ENCODE measurements around the gene TAPBP. TPM values are rescaled to one million over a fixed set of nuclear protein-coding genes. Genes with fewer than 3 reads are reported as not detected.
A peak's percentile ranks its signal among the peaks of the same experiment; 100 is the strongest.
"Not testable (repeated sequence)": the region's sequence is repeated elsewhere in the genome, so short reads cannot be mapped to it uniquely, and the experiment has no call there.

The TAPBP gene
- total RNA-seq, 1 donor from 2014 or later: 69.2 TPM

DNA sequence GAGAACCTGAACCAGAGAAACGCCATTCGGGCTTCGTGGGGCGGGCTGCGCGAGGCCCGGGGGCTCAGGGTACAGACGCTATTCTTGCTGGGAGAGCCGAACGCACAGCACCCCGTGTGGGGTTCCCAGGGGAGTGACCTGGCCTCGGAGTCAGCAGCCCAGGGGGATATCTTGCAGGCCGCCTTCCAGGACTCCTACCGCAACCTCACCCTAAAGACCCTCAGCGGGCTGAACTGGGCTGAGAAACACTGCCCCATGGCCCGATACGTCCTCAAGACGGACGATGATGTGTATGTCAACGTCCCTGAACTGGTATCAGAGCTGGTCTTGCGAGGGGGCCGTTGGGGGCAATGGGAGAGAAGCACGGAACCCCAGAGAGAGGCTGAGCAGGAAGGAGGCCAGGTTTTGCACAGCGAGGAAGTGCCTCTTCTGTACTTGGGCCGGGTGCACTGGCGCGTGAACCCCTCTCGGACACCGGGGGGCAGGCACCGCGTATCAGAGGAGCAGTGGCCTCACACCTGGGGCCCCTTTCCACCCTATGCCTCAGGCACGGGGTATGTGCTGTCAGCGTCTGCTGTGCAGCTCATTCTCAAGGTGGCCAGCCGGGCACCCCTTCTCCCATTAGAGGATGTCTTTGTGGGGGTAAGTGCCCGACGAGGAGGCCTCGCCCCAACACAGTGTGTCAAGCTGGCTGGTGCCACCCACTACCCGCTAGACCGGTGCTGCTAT lies 36.1 kb downstream of the TAPBP start:
- DNase-seq (ENCODE audit: low read depth): no peak

DNA sequence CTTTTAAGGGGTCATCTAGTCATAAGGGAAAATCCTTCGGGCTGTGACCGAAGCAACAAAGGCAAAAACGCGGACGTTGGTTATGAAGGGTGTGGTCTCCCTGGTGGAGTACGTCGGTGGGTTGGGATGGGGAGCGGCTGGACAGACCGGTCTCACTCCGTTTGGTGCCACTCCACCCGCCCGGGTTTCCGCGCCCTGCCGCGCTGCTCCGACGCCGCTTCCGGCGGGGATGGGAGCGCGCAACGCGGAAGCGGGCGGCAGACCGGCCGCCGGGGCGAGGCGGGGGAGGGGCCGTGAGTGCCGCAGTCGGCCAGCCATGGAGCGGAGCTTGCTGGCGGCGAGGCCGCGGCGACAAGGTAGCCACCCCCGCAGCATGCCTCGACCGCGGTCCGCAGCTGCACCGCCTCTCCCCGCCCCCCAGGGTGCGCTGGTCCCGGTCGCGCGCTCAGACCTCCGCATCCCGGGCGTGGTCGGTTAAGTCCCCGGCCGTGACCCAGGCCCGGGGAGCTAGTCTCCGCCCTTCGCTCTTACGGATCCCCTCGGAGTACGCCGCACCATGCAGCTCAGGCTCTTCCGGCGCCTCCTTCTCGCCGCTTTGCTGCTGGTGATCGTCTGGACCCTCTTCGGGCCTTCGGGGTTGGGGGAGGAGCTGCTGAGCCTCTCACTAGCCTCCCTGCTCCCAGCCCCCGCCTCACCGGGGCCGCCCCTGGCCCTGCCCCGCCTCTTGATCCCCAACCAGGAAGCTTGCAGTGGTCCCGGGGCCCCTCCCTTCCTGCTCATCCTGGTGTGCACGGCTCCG lies 36.8 kb downstream of the TAPBP start, which contains the start of gene B3GALT4:
Gene B3GALT4 (plus strand): TSS at position 260 of the 799 bp plus-strand sequence. CDS start 297 bp downstream, at position 557.
- no peak for DNase-seq (ENCODE audit: low read depth)

DNA sequence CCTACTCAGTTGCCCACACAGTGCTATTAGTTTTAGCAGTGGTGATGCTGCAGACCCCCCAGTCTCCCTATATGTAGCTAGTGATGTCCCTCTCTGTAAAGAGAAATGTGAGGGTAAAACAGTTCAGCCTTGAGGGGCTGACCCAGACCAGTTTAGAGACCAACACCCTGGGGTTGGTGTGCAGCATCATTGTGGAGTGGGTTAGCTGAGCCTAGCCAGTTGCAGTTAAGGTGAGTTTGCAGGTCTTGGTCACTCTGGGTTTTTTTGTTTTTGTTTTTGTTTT lies 37.4 kb downstream of the TAPBP start:
- DNase-seq (ENCODE audit: low read depth): no peak

DNA sequence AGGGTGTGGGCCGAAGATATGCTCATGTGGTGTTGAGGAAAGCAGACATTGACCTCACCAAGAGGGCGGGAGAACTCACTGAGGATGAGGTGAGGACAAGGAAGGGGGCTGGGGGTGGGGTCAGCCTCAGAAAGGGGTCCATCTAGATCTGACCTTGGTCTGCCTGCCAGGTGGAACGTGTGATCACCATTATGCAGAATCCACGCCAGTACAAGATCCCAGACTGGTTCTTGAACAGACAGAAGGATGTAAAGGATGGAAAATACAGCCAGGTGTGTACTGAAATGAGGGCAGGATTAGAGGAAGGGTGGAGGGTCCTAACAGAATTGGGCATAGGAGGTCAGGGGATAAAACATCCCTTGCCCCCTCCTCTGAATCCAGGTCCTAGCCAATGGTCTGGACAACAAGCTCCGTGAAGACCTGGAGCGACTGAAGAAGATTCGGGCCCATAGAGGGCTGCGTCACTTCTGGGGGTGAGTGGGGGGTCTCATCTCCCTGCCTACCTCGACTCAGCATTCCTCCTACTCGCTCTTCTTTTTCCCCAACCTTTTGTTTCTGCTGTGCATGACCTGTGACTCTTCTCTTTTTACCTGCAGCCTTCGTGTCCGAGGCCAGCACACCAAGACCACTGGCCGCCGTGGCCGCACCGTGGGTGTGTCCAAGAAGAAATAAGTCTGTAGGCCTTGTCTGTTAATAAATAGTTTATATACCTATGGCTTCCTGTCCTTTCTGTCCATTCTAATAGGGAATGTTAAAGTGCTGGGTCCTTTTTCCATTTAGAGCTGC lies 37.9 kb downstream of the TAPBP start:
- DNase-seq (ENCODE audit: low read depth): not testable (repeated sequence)

DNA sequence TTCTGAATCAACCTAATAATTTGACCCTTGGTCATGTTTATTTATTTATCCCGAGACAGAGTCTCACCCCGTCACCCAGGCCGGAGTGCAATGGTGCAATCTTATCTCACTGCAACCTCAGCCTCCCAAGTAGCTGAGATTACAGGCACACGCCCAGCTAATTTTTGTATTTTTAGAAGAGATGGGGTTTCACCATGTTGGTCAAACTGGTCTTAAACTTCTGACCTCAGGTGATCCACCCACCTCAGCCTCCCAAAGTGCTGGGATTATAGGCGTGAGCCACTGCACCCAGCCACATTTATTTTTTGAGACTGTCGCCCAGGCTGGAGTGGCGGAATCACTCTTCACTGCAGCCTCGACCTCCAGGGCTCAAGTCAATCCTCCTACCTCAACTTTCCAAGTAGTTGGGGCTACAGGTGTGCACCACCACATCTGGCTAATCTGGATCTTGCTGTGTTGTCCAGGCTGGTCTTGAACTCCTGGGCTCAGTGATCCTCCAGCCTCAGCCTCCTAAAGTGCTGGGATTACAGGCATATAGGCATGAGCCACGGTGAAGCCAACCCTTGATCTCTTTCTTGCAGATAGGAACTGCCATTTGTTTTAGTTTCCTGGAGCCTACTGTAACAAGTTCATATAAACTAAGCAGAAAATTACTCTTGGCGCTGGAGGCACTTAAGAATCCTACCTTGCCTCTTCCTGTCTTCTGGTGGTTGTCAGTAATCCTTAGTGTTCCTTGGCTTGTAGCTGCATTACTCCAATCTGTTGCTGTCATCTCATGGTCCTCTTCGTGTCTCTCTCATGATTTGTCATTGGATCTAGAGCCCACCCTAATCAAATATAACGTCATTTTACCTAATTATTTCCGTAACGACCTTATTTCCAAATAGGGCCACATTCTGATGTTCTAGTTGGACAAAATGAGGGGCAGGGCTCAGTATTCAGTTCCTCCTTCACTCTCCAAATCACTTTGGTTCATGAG lies 39.7 kb downstream of the TAPBP start:
- DNase-seq (ENCODE audit: low read depth): no peak

DNA sequence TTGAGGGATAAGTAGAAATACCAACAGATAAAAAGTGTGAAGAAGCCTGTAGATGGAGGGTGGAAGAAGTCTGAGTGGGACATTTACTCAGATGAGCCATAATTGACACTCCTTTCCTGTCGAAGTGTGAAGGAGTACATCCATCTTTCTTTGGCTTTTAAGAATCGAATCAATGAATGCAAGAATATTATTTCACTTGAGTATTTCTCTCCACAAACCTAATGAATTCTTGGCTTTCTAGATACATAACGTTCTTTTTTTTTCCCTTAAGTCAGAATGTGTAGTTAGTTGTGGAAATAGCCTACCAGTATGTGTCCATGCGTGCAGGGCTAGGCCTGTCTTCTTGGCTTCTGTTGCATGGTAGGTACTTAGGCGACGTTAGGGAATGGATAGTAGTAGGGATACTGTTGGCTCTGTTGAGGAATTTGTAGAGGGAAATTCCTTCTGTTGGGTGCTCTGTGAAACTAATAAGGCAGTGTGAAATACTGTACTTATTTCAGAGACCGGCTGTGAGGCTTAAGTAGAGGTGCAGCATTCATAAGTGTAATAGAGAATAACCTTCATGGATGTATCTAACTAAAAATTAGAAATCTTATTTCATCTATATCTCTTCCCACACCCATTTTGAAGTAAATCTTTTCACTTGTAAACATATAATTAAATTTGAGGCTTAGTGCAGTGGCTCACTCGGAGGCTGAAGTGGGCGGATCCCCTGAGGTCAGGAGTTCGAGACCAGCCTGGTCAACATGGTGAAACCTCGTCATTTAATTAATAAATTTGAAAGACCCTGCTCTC lies 40.6 kb downstream of the TAPBP start:
- no peak for DNase-seq (ENCODE audit: low read depth)

DNA sequence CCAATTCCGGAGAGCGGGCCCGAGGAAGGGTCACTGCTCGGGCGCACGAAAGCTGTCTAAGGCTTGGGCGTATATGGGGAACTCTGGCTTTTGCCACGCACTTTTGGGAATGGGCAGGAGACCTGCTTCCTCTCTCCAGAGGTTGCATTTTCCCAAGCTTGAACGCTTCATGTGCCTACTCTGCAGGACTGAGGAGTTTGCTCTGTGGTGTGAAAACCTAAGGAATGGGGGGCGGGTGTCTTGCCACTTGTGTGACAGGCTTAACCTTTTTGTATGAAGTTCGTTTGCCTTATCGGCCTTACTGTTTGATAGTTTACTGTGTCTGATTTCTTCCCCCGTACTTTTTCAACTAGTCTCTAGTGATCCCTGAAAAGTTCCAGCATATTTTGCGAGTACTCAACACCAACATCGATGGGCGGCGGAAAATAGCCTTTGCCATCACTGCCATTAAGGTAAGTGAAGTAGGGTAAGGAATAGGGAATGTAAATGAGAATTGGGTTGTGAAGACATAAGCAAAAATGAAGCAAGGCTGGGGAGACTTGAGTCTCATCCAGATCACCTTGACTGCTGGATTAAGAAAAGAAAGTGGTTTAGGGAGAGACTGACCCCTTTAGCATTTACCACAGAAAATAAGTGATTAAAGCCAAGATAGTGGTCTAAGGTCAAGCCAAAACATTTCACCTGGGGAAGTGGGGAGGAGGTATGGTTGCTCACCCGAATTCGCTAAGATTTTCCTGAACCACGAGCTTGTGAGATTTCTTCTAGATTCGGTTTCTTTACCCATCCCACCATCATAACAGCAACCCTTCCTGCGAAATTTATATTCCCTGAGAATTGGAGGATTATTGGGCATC lies 41.4 kb downstream of the TAPBP start:
- no peak for DNase-seq (ENCODE audit: low read depth)

DNA sequence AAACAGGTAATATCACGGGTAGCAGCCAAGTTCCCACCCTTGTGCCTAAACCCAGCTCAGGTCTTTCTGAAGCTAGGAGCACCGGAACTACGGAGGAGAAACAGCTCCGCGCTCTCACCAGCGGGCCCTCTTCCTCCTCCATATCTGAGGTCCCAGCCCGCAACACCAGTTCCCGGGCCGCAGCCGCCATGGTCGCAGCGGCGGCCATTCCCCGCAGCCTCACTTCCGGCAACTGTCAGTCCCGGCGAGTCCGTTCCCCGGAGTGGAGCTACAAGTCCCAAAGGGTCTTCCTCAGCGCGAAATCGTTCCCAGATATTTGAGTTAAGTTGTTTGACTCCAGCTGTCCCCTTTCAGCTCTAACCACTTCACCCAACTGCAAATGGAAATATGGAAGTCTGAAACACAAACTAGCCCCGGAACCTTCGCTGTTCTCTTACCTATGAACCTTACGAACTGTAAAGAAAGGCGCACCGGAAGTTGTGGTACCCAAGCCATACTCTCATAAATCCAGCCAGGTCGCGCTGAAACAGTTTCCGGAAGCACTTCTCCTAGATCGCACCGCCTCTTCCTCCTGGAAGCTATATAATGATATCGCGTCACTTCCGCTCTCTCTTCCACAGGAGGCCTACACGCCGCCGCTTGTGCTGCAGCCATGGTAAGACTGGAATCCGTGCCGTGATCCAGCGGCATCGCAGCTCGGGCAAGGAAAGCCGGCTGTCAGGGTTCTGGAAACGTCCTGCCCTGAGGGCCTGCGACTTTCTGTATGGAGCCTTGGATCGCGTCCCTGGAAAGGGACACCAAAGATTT lies 42.2 kb downstream of the TAPBP start, which contains the start of the genes RPS18 and VPS52:
Gene RPS18 (plus strand): TSS at position 608 of the 807 bp plus-strand sequence. CDS start 45 bp downstream, at position 653.
Gene VPS52 (minus strand): TSS at position 409 of the 807 bp plus-strand sequence. CDS start 201 bp downstream, at position 208.
- DNase-seq (ENCODE audit: low read depth): peak; percentile 99

DNA sequence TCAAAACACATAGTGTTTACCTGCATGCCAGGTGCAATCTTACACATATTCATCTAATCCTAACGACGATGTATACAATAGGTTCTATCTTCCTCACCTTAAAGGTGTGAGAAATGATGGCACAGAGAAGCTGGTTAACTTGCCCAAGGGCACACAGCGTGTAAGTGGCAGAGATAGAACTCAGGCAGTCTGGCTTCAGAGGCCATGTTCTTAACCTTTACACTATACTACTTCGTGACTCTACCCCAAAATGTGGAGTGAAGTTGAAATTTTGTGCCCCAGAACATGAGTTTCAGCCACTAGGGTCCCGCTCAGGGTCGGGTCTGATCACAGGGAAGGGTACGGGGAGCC lies 42.8 kb downstream of the TAPBP start:
- no peak for DNase-seq (ENCODE audit: low read depth)

DNA sequence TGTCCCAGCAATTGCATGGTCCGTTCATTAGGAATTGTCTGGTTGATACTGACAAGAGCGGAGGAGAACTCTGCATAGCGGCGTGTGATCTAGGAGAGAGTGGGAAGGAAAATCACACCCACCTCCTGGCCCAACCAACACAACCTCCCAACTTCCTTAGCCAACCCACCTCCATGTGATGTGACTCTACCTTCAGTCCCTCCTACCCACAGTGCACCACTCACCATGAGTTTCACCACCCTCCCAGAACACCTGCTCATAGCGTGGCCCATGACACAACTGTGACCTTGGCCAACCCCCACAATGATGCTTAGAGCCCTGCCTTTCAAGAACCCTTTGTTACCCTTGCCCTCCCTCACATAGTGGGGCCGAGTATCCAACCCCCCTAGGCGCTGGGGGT lies 49.9 kb downstream of the TAPBP start:
- no peak for DNase-seq (ENCODE audit: low read depth)

DNA sequence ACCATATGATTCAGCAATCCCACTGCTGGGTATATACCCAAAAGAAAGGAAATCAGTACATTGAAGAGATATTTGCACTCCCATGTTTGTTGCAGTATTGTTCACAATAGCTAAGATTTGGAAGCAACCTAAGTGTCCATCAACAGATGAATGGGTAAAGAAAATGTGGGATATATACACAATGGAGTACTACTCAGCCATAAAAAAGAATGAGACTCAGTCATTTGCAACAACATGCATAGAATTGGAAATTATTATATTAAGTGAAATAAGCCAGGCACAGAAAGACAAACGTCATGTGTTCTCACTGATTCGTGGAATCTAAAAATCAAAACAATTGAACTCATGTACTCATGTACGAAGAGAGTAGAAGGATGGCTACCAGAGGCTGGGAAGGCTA lies 51.4 kb downstream of the TAPBP start:
- not testable (repeated sequence) for DNase-seq (ENCODE audit: low read depth)

DNA sequence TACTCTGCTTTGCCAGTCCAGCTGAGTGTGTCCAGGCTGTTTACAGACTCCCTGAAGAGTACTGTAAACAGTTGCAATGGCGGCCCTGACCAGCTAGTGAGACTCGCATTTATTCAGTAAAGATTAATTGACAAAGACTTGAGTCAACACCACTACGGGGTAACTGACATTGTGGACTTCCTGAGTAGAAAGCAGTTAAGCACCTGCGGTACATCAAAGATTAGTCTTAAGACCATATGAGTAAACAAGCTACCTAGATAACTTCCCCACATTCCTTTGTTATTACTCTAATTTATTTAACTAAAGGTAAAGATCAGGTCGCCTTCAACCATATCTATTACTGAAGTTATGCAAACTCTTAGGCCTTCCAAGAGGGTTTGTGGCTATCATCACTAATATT lies 54.8 kb downstream of the TAPBP start:
- DNase-seq (ENCODE audit: low read depth): no peak

DNA sequence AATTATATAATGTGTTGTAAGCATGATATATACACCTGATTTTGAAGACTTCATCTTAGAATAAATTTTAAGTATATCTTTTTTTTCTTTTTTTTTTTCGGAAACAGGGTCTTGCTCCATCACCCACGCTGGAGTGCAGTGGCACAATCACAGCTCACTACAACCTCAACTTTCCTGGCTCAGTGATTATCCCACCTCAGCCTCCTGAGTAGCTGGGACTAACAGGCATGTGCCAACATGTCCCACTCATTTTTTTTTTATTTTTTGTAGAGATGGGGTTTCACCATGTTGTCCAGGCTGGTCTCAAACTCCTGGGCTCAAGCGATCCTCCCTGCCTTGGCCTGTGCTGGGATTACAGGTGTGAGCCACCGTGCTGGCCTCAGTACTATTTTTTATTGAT lies 59.3 kb downstream of the TAPBP start:
- no peak for DNase-seq (ENCODE audit: low read depth)

DNA sequence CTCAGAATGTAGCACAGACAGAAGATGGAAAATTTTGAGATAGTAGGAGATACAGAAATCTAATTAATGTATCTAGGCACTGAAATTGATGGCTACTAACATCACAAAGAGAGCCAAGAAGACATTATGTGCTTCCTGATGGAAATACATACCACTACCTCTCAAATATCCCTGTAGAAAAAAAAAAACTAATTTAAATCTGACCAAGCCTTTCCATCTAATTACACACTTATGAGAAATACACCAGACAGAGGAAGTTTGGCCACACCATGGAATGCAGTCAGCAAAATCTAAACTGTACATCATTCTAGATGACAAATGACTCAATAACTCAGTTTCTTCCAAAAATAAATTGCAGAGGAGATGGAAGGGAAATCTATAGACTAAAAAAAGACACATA lies 61.1 kb downstream of the TAPBP start:
- no peak for DNase-seq (ENCODE audit: low read depth)

DNA sequence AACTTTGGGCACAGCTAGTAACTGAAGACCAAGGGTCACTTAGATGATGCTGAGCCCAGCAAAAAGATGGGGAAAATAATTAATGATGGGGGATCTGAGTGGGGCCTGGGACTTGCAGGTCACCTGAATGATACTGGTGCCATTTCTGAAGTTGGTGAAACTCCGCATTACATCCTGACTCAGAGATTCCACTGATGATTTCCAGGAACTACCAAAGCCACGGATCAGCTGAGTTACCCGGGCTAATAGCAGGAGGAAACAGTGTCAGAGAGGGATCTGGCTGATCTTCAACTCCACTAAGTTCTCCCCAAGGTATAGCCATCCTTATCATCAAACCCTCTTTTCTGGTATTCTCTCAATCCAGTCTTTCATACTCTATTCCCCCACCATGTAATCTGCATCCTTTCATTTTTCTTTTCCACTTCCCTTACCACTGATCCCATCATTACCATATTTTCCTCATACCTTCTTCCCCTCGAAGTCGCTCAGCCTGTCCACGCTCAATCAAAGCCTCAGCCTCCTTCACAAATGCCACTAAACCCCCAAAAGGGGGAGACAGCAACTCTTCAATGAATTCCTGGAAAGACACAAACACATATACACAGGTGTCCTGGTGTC lies 62.4 kb downstream of the TAPBP start:
- no peak for DNase-seq (ENCODE audit: low read depth)

DNA sequence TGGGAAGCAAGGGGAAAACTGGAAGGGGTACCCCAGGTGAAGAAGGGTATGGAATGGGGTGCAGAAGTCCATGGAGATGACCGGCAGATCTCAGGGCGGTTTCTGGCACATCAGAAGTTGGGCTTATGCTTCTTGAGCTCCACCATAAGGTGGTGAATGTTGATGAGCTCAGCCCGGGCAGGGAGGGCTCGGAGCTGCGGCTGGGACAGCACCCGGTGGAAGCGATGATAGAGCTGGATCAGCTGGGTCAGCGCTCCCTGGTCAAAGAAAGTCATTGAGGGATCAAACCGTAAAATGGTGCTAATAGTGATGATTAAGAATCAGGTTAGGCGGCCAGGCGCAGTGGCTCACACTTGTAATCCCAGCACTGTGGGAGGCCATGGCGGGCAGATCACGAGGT lies 63.1 kb downstream of the TAPBP start:
- DNase-seq (ENCODE audit: low read depth): no peak

Data from myocyte (in vitro differentiated cells).